Chondrocyte (in vitro differentiated cells): ENCODE measurements around the gene NRIP1. TPM values are rescaled to one million over a fixed set of nuclear protein-coding genes. Genes with fewer than 3 reads are reported as not detected.

Experiments used
- DNase-seq: peaks from one replicate; pipeline ENCODE4 v3.0.0; 2021; ENCODE audit warnings: mixed read lengths, low spot score
- H3K27ac Mint-ChIP-seq: one replicate; pipeline ENCODE4 v1.8.0; 2021; ENCODE audit warnings: mild to moderate bottlenecking, moderate library complexity, mixed read lengths; ENCODE audit not compliant: unreplicated experiment
- H3K27me3 Mint-ChIP-seq: 2 replicates; pipeline ENCODE4 v1.8.0; 2021; ENCODE audit warnings: low read depth, mixed read lengths
- H3K36me3 Mint-ChIP-seq: 2 replicates; pipeline ENCODE4 v1.8.0; 2021; ENCODE audit warnings: low read depth, mixed read lengths
- H3K4me1 Mint-ChIP-seq: 2 replicates; pipeline ENCODE4 v1.8.0; 2021; ENCODE audit warnings: low read depth, mild to moderate bottlenecking, mixed read lengths
- H3K4me3 Mint-ChIP-seq: one replicate; pipeline ENCODE4 v1.8.0; 2021; ENCODE audit warnings: mild to moderate bottlenecking, moderate library complexity, mixed read lengths; ENCODE audit not compliant: unreplicated experiment
- H3K9me3 Mint-ChIP-seq: 2 replicates; pipeline ENCODE4 v1.8.0; 2021; ENCODE audit warnings: low read depth, mixed read lengths
- total RNA-seq: library from RNA; stranded (reverse); gene quantifications from 3 replicates; pipeline ENCODE4 v1.2.1, GENCODE V29; 2021
- TF ChIP-seq, protein P1 (sequence below): fragments of 200-600 bp; sonication (generic); IDR thresholded peaks from 2 replicates; pipeline ENCODE4 v1.5.0; 2021; ENCODE audit warnings: antibody characterized with exemption, mild to moderate bottlenecking, moderate library complexity

The NRIP1 gene
- total RNA-seq, 1 donor from 2014 or later = 22.6 TPM

DNA sequence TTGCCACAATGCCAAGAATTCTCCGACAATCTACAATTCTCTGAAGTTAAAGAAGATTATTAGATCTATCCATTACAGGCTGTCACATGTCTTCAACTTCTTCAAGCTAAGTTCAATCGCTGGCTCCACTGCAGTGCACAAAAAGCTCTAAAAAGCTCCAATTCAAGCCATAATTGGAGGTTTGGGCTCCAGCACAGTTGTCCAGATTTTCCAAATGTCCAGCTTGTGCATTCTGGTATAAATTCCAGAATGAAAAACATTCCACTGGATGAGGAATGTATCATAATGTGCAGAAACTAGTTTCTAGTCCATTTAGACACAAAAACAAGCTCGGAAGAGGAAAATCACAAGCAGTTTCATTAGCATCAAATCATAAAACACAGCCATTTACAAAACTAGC lies 138.6 kb downstream of the NRIP1 start:
- TF ChIP-seq, protein P1, sequence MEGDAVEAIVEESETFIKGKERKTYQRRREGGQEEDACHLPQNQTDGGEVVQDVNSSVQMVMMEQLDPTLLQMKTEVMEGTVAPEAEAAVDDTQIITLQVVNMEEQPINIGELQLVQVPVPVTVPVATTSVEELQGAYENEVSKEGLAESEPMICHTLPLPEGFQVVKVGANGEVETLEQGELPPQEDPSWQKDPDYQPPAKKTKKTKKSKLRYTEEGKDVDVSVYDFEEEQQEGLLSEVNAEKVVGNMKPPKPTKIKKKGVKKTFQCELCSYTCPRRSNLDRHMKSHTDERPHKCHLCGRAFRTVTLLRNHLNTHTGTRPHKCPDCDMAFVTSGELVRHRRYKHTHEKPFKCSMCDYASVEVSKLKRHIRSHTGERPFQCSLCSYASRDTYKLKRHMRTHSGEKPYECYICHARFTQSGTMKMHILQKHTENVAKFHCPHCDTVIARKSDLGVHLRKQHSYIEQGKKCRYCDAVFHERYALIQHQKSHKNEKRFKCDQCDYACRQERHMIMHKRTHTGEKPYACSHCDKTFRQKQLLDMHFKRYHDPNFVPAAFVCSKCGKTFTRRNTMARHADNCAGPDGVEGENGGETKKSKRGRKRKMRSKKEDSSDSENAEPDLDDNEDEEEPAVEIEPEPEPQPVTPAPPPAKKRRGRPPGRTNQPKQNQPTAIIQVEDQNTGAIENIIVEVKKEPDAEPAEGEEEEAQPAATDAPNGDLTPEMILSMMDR = no peak
- H3K4me3 Mint-ChIP-seq = no peak overlapping the region
- DNase-seq = no peak
- no peaks in the 10 kb centered on the region for H3K9me3 Mint-ChIP-seq
- no peaks in the 10 kb centered on the region for H3K27me3 Mint-ChIP-seq
- no peaks in the 10 kb centered on the region for H3K36me3 Mint-ChIP-seq
- H3K4me1 Mint-ChIP-seq = peaks cover 19% of the 10 kb centered on the region
- H3K27ac Mint-ChIP-seq = no peak overlapping the region

DNA sequence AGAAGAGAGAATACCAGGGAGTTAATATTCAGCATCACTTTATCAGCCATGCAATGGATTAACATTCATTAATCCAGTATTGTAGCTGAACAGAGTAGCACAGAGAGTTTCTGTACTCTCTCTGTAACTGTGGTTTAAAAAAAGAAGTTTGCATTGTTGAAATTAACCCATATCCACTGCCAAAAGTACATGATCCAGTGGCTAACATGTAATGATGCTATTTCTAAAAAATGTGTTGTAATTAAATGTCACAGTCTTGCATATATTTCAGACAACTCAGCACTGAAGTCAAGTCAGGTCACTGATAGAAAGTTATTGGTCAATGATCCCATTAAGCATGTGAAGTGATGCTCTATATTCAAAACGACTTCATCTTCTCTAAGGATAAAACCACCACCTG lies 141.3 kb downstream of the NRIP1 start:
- Mint-ChIP-seq H3K27ac (no peak overlapping the region), H3K9me3 (no peaks in the 10 kb centered on the region), H3K4me3 (no peak overlapping the region), H3K4me1 (peaks cover 19% of the 10 kb centered on the region), H3K36me3 (no peaks in the 10 kb centered on the region), H3K27me3 (no peaks in the 10 kb centered on the region)
- TF ChIP-seq, protein P1 = no peak
- no peak for DNase-seq

DNA sequence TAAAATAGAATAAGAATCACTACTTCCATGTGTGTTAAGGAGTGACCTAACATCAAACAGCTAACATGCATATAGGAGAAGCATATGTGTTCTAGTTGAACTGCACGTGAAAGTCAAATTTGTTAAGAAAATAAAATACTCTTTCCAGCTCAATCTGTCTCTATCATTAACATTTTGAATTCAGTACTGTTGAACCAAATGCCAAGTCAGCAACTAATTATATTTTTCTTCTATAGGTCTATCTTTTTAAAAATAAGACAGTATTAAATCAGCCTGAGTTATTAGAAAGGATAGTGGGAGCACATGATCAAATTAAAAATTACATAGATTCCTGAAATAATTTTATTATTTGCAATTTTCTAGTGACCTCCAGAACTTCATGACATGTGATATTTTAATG lies 141.8 kb downstream of the NRIP1 start:
- H3K4me3 Mint-ChIP-seq = no peak overlapping the region
- H3K27ac Mint-ChIP-seq = no peak overlapping the region
- H3K36me3 Mint-ChIP-seq = no peaks in the 10 kb centered on the region
- no peak for DNase-seq
- H3K27me3 Mint-ChIP-seq = no peaks in the 10 kb centered on the region
- no peaks in the 10 kb centered on the region for H3K9me3 Mint-ChIP-seq
- TF ChIP-seq, protein P1 = no peak
- H3K4me1 Mint-ChIP-seq = peaks cover 19% of the 10 kb centered on the region

DNA sequence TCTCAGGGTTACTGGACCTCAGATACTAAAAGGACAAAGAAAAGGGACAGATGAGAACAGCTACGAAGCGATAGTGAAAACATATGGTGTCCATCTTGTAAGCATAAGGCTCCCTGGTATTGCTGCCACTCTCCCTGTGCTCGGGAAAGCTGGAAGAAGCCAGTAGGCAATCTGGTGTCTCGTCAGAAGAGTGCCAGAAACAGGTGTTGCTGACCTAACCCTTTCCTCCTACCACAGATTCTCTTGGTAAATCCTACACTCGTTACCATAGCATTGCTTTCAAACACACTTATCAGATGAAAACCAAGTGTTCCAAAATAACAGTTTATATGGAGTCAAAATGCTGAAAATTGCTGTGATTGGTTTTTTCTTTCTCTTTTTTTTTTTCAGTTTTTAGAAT lies 146.3 kb downstream of the NRIP1 start:
- TF ChIP-seq, protein P1 = no peak
- no peaks in the 10 kb centered on the region for H3K9me3 Mint-ChIP-seq
- no peak for DNase-seq
- H3K4me1 Mint-ChIP-seq = peaks cover 34% of the 10 kb centered on the region
- H3K36me3 Mint-ChIP-seq = no peaks in the 10 kb centered on the region
- H3K27me3 Mint-ChIP-seq = no peaks in the 10 kb centered on the region
- no peak overlapping the region for H3K4me3 Mint-ChIP-seq
- H3K27ac Mint-ChIP-seq = no peak overlapping the region

DNA sequence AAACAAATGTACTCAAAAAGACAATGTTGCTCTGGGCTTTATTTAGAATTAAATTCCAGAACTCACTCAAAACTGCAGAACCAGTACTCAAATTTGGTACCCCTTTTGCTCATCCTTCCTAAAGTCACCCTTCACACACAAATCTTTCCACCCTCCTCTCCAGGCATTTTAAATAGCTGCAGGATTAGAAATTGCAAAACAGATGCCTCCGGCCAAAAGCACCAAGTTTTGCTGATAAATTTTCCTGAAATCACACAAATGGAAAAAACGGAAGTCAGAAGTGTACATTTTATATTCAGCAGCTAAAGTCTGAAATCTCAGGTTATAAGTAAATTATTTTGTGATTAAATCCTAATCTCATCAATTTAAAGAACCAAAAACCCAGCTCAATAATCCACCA lies 147.0 kb downstream of the NRIP1 start:
- no peak overlapping the region for H3K27ac Mint-ChIP-seq

More for the DNA sequence above, 147.0 kb downstream of the NRIP1 start:
- TF ChIP-seq, protein P1 = no peak
- DNase-seq = no peak
- H3K36me3 Mint-ChIP-seq = no peaks in the 10 kb centered on the region
- no peak overlapping the region for H3K4me3 Mint-ChIP-seq
- H3K4me1 Mint-ChIP-seq = peaks cover 27% of the 10 kb centered on the region
- H3K27me3 Mint-ChIP-seq = no peaks in the 10 kb centered on the region
- H3K9me3 Mint-ChIP-seq = no peaks in the 10 kb centered on the region
